Measurements from ENCODE around the gene GBX1. TPM values are rescaled to one million over a fixed set of nuclear protein-coding genes. Genes with fewer than 3 reads are reported as not detected.

GBX1 gene
- total RNA-seq, 1 donor from 2014 or later: not detected

DNA sequence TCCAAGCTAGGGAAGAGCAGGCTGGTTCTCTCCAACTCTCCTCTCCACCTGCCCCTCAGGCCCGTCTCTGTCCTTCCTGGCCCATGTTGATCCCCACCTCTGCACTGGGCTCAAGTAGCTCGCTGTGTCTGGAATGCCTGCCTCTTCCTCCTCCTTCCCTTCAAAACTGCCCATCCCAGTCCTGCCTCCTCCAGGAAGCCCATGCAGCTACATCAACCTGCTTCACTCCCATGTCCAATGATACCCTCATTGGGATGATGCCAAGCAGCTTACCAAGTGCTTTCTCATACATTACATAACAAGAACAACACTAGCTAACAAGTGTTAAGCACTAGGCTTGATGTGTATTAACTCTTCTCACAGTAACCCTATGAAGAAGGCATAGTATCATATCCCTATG, 11.3 kb upstream of the GBX1 start:
- TF ChIP-seq, protein P1, sequence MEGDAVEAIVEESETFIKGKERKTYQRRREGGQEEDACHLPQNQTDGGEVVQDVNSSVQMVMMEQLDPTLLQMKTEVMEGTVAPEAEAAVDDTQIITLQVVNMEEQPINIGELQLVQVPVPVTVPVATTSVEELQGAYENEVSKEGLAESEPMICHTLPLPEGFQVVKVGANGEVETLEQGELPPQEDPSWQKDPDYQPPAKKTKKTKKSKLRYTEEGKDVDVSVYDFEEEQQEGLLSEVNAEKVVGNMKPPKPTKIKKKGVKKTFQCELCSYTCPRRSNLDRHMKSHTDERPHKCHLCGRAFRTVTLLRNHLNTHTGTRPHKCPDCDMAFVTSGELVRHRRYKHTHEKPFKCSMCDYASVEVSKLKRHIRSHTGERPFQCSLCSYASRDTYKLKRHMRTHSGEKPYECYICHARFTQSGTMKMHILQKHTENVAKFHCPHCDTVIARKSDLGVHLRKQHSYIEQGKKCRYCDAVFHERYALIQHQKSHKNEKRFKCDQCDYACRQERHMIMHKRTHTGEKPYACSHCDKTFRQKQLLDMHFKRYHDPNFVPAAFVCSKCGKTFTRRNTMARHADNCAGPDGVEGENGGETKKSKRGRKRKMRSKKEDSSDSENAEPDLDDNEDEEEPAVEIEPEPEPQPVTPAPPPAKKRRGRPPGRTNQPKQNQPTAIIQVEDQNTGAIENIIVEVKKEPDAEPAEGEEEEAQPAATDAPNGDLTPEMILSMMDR (IDR thresholded peaks at IDR 0.05; ENCODE audit: insufficient read depth, low read length, poor library complexity, severe bottlenecking): no peak
- H3K27me3 ChIP-seq (ENCODE audit: control insufficient read depth, insufficient read depth, low read length): peaks cover 71% of the 10 kb centered on the region
- no peak for DNase-seq (ENCODE audit: low read depth)
- H3K4me3 ChIP-seq (ENCODE audit: low read depth, low read length): no peak overlapping the region
- H3K36me3 ChIP-seq (ENCODE audit: control insufficient read depth, insufficient read depth, low read length): no peaks in the 10 kb centered on the region

DNA sequence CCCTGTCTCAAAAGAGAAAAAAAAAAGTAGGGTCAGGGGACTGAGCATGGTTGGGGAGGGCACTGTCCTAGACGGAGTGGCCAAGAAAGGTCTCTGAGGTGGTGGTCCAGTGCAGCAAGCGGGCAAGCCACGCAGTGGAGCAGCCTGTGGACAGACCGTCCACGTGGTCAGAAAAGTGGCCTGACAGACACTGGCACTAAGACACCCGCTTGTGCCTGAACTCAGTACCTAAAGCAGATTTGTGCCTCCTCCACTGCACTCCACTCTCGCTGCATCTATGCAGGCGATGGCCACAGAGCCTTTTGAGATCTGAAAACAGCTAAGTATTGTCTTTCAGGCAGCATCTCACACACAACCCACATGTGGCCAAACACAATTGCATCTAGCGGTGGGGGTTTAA, 10.7 kb upstream of the GBX1 start:
- TF ChIP-seq, protein P1 (IDR thresholded peaks at IDR 0.05; ENCODE audit: insufficient read depth, low read length, poor library complexity, severe bottlenecking): no peak
- Histone ChIP-seq H3K27me3 (ENCODE audit: control insufficient read depth, insufficient read depth, low read length) (peaks cover 75% of the 10 kb centered on the region), H3K4me3 (ENCODE audit: low read depth, low read length) (no peak overlapping the region), H3K36me3 (ENCODE audit: control insufficient read depth, insufficient read depth, low read length) (no peaks in the 10 kb centered on the region)
- DNase-seq (ENCODE audit: low read depth): no peak

DNA sequence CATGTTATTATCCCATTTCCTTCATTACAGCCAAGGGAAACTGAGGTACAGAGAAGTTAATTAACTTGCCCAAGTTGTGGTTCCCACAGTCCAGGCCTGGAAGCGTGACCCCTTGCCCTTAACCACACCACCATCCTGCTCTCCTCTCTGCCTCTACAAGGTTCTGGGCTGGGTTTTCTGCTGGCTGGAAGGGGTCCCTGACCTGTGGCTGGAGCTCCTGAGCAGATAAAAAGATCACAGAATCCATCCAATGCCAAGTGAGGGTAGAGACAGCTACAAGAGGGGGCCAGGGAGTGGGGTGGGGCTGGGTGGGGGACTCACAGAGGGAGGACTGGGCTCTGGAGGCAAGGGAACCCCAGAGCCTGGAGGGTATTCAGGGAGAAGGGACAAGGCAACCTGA, 9.8 kb upstream of the GBX1 start:
- peaks cover 79% of the 10 kb centered on the region for H3K27me3 ChIP-seq (ENCODE audit: control insufficient read depth, insufficient read depth, low read length)
- H3K4me3 ChIP-seq (ENCODE audit: low read depth, low read length): no peak overlapping the region
- no peaks in the 10 kb centered on the region for H3K36me3 ChIP-seq (ENCODE audit: control insufficient read depth, insufficient read depth, low read length)
- DNase-seq (ENCODE audit: low read depth): no peak
- TF ChIP-seq, protein P1 (IDR thresholded peaks at IDR 0.05; ENCODE audit: insufficient read depth, low read length, poor library complexity, severe bottlenecking): no peak

DNA sequence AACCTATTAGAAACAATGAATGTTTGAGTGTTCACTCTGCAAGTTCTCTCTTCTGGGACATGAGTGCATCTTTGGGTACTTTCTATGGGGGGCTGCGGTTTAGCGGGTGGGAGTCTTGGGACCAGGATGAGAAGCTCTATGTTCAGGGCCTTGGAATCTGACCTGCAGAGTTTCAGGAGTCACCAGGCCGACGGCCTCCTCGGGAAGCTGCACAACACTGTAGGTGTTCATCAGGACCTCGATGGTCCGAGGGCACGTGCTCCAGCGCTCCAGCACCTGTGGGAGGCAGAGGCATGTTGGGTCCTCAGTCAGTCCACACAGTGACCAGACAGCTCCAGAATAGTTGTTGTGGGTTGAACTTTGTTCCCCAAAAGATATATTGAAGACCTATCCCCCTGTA, 8.9 kb upstream of the GBX1 start:
- no peak for DNase-seq (ENCODE audit: low read depth)
- TF ChIP-seq, protein P1 (IDR thresholded peaks at IDR 0.05; ENCODE audit: insufficient read depth, low read length, poor library complexity, severe bottlenecking): no peak
- Histone ChIP-seq H3K4me3 (ENCODE audit: low read depth, low read length) (no peak overlapping the region), H3K36me3 (ENCODE audit: control insufficient read depth, insufficient read depth, low read length) (no peaks in the 10 kb centered on the region), H3K27me3 (ENCODE audit: control insufficient read depth, insufficient read depth, low read length) (peaks cover 78% of the 10 kb centered on the region)

DNA sequence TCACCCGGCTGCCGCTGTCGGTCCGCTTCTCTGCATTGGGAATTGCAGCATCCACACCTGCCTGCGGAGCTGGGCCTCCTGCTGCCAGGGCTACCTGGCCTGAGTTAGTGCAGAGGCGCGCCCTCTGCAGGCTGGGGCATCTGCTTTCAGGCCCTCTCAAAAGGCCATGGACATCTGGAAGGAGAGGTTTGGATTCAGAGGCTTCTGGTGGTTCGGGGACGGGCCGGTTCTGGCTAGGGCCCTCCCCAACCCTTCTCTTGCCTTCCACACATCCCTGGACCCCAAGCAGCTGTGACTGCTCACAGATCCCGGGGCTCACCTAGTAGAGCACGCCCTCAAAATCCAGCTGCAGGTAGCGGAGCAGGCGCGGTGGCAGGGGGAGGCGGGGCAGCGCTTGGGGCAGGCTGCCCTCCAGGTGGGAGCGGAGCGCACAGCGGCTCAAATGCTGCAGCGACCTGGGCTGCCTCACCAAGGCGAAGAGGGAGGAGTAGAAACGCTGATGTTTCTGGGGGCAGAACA, 8.4 kb upstream of the GBX1 start:
- peaks cover 76% of the 10 kb centered on the region for H3K27me3 ChIP-seq (ENCODE audit: control insufficient read depth, insufficient read depth, low read length)

More for the DNA sequence above, 8.4 kb upstream of the GBX1 start:
- TF ChIP-seq, protein P1 (IDR thresholded peaks at IDR 0.05; ENCODE audit: insufficient read depth, low read length, poor library complexity, severe bottlenecking): no peak
- Histone ChIP-seq H3K36me3 (ENCODE audit: control insufficient read depth, insufficient read depth, low read length) (no peaks in the 10 kb centered on the region), H3K4me3 (ENCODE audit: low read depth, low read length) (no peak overlapping the region)
- no peak for DNase-seq (ENCODE audit: low read depth)

Data from kidney epithelial cell (primary cell).